Small intestine (tissue), 7 donors: ENCODE measurements around the gene ZCCHC13. TPM values are rescaled to one million over a fixed set of nuclear protein-coding genes. Genes with fewer than 3 reads are reported as not detected.
"Not testable (repeated sequence)": the region's sequence is repeated elsewhere in the genome, so short reads cannot be mapped to it uniquely, and the experiment has no call there.

ENCODE experiments used
- DNase-seq, 2 donors: peaks; one replicate each; pipeline versions ENCODE4 v3.0.0 to v3.0.0-alpha.2; 2013
- FAIRE-seq: peaks from 2 replicates; lab custom pipeline; 2012; peaks lifted over from hg19 to GRCh38; lab: Jason Lieb, UNC
- H3K27ac ChIP-seq, 3 donors: one replicate each; pipeline ENCODE4 v1.5.1; 2013; ENCODE audit warnings: low read length in 2 of 3, mild to moderate bottlenecking in 2 of 3, control low read depth in 1 of 3, inconsistent platforms in 1 of 3, low read depth in 1 of 3, moderate library complexity in 1 of 3
- H3K27me3 ChIP-seq, 3 donors: one replicate each; pipeline ENCODE4 v1.6.1; 2013; ENCODE audit warnings: low read length in 3 of 3, inconsistent platforms in 1 of 3; ENCODE audit not compliant: control insufficient read depth in 3 of 3, insufficient read depth in 3 of 3
- H3K36me3 ChIP-seq, 3 donors: one replicate each; pipeline ENCODE4 v1.6.1; 2013; ENCODE audit warnings: low read length in 3 of 3, inconsistent platforms in 1 of 3, low read depth in 1 of 3, mild to moderate bottlenecking in 1 of 3, moderate library complexity in 1 of 3; ENCODE audit not compliant: control insufficient read depth in 3 of 3, insufficient read depth in 2 of 3
- H3K4me1 ChIP-seq, 3 donors: one replicate each; pipeline ENCODE4 v1.6.1; 2013; ENCODE audit warnings: low read length in 2 of 3, inconsistent platforms in 1 of 3, low read depth in 1 of 3, mild to moderate bottlenecking in 1 of 3, moderate library complexity in 1 of 3; ENCODE audit not compliant: control insufficient read depth in 3 of 3, insufficient read depth in 2 of 3
- H3K4me3 ChIP-seq, 3 donors: one replicate each; pipeline ENCODE4 v1.5.1; 2013; ENCODE audit warnings: low read length in 3 of 3, control low read depth in 1 of 3, inconsistent platforms in 1 of 3, low read depth in 1 of 3, mild to moderate bottlenecking in 1 of 3, moderate library complexity in 1 of 3
- H3K9me3 ChIP-seq, 2 donors: one replicate each; pipeline ENCODE4 v1.6.1; 2013; ENCODE audit warnings: low read depth in 1 of 2, low read length in 1 of 2; ENCODE audit not compliant: control insufficient read depth in 2 of 2, insufficient read depth in 1 of 2
- WGBS, 3 donors: extraction: QIAGEN DNeasy Blood & Tissue Kit; methylation state at CpG; one replicate each; pipeline ENCODE4 v1.1.7; 2013; 5-methylcytosine and 5-hydroxymethylcytosine counted together
- polyA plus RNA-seq, 4 donors: library from polyadenylated mRNA; stranded (reverse) in 3 of 4; unstranded in 1 of 4; fragments of 200-250 nt in 3 of 4; fragments of 120-200 nt in 1 of 4; gene quantifications; one replicate each; pipeline versions ENCODE4 v1.2.1 to v1.2.3, GENCODE V29; 2013
- donor health status: healthy with polysubstance abuse.
- donor health status: control.
- donor health status: control.
- donor health status: Bipolar disorder and iron deficiency.
- donor health status: healthy.

Gene ZCCHC13
- polyA plus RNA-seq, 4 donors: not detected

DNA sequence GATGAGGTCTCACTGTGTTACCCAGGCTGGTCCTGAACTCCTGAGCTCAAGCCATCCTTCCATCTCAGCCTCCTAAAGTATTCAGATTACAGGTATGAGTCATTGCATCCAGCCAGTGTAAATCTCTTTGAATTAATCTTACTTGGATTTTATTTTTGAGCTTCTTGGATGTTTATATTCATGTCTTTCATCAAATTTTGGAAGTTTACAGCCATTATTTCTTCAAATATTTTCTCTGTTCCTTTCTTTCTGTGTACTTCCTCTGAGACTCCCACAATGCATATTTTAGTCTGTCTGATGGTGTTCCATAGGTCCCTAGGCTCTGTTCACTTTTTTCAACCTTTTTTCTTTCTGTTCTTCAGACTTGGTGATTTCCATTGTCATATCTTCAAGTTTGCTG lies 34.9 kb downstream of the ZCCHC13 start:
- FAIRE-seq: no peak
- H3K27me3 ChIP-seq: no peaks in the 10 kb centered on the region

DNA sequence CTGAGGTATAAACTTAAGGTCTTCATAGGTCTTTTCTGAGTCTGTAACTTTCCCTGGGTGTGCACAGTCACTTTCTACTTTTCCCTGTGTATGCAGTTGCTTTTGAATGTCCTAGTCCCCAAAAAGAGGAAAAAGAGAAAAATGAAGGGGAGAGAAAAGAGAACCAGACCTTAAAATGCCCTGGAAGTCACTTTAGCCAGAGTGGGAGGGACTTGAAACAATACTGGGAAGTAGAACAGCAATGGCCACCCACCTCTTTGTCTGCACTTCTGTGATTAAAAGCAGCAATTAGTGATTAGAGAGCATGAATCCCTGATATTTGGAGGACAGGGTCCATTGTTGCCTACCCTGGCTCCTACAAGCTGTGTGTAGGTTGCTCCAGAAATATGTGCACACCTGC lies 36.1 kb downstream of the ZCCHC13 start:
- H3K4me3 ChIP-seq: no peak overlapping the region
- H3K36me3 ChIP-seq: no peaks in the 10 kb centered on the region
- H3K27me3 ChIP-seq: no peaks in the 10 kb centered on the region
- no peak overlapping the region for H3K27ac ChIP-seq
- DNase-seq (no peak), FAIRE-seq (no peak)
- no peaks in the 10 kb centered on the region for H3K4me1 ChIP-seq
- H3K9me3 ChIP-seq: peaks cover 0 to 4% of the 10 kb centered on the region in 2 donors

More for the DNA sequence above, 34.9 kb downstream of the ZCCHC13 start:
- DNase-seq: no peak
- no peaks in the 10 kb centered on the region for H3K4me1 ChIP-seq
- H3K27ac ChIP-seq: no peak overlapping the region
- H3K9me3 ChIP-seq: peaks cover 0 to 4% of the 10 kb centered on the region in 2 donors
- H3K4me3 ChIP-seq: no peak overlapping the region
- no peaks in the 10 kb centered on the region for H3K36me3 ChIP-seq

DNA sequence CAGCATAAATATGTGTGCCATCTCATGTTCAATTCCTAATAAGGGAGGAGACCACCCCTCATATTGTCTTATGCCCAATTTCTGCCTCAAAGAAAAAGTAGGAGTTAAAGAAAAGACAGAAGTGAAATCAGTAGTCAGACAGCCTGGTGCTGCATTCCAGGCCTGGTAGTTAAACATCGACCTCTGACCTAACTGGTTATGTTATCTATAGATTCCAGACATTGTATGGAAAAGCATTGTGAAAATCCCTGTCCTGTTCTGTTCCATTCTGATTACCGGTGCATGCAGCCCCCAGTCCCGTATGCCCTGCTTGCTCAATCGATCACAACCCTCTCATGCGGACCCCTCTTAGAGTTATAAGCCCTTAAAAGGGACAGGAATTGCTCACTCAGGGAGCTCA lies 38.2 kb downstream of the ZCCHC13 start:
- peak in 1 of 2 donors; percentile 5 for DNase-seq
- H3K9me3 ChIP-seq, H3K36me3 ChIP-seq, H3K4me1 ChIP-seq, H3K4me3 ChIP-seq, H3K27ac ChIP-seq, FAIRE-seq, H3K27me3 ChIP-seq: not testable (repeated sequence)
- 60 to 79% (median 72%) methylated on average over 5 of the region's 5 CpGs for WGBS, 3 donors

DNA sequence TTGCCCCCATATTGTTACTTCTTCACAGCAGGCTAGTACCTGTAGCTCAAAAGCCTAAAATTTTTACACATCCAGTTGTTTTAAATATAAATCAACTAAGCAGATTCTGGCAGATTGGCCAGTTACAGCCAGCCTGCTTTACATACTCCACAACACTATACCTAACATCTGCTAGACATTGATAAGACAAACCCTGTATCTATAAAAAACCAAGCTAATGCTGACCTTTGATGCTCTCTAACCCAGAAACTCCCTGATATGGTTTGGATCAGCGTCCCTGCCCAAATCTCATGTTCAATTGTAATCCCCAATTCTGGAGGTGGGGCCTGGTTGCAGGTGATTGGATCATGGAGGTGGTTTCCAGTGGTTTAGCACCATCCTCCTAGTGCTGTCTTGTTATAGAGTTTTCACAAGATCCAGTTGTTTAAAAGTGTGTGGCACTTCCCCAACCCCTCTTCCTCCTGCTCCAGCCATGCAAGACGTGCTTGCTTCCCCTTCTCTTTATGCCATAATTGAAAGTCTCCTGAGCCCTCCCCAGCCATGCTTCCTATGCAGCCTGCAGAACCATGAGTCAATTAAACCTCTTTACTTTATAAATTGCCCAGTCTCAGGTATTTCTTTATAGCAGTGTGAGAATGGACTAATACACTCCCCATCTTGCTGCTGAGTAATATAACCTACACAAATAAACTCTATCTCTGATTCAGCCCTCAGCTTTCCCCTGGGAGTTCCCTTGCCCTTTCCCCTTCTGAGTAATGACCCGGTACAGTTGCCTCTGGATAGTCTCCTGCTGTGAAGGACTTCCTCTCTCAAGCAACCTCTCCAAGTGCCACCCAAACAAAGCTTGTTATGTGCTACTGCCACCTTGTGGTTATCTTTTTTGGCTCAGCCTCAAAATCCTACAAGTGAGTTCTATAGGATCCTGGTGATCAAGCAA lies 39.6 kb downstream of the ZCCHC13 start:
- DNase-seq (peak; percentile 66 to 91), FAIRE-seq (peak; percentile 71)
- 26 to 38% (median 36%) methylated on average over 3 of the region's 3 CpGs for WGBS, 3 donors
- no peaks in the 10 kb centered on the region for H3K36me3 ChIP-seq
- peak overlapping the region in 1 of 3 donors; percentile 58 for H3K27ac ChIP-seq
- no peaks in the 10 kb centered on the region for H3K4me1 ChIP-seq
- no peak overlapping the region for H3K4me3 ChIP-seq
- H3K9me3 ChIP-seq: peaks cover 0 to 4% of the 10 kb centered on the region in 2 donors
- no peaks in the 10 kb centered on the region for H3K27me3 ChIP-seq

DNA sequence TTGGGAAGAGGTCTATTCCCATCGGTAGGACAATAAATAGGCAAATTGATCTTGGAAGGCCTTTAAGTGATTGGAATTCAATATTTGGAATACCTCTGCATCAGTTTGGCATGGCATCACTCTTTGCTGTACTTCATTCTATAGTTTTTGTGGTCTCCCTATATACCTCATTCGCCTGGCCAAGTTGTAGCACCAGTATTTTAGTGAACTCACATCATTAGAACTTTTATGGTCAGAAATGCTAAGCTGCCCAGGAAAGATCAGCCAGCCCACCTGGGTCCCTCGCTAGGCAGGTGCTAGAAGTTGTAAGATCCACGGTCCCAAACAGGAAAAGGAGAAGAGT lies 40.3 kb downstream of the ZCCHC13 start:
- FAIRE-seq (no peak), DNase-seq (no peak)
- Histone ChIP-seq H3K27ac (no peak overlapping the region), H3K9me3 (peaks cover 0 to 4% of the 10 kb centered on the region in 2 donors), H3K36me3 (no peaks in the 10 kb centered on the region), H3K4me1 (no peaks in the 10 kb centered on the region), H3K27me3 (no peaks in the 10 kb centered on the region), H3K4me3 (no peak overlapping the region)
- 67 to 71% (median 70%) methylated on average over 4 of the region's 4 CpGs for WGBS, 3 donors

DNA sequence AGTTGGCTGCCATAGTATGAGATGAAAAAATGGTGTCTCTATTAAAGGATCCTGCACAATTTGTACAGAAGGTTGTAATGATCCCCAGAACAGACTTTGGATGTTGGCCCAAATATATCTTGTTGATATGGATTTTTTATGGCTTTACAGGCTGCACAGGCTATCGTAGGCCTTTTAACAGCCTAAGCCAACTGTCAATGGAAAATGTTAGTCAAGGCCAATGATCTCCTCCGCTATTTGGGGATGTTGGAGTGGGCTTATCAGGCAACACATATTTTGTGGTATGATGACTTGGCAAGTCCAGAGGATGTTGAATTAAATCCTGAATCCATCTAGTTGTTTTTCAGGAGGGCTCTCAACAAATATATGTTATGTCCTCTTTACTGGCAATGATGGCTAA lies 42.1 kb downstream of the ZCCHC13 start:
- H3K36me3 ChIP-seq: no peaks in the 10 kb centered on the region
- H3K27ac ChIP-seq: no peak overlapping the region
- no peaks in the 10 kb centered on the region for H3K4me1 ChIP-seq
- no peak overlapping the region for H3K4me3 ChIP-seq
- FAIRE-seq (no peak), DNase-seq (peak in 1 of 2 donors; percentile 43)
- 8 to 44% (median 28%) methylated on average over 2 of the region's 2 CpGs for WGBS, 3 donors
- H3K9me3 ChIP-seq: peaks cover 0 to 4% of the 10 kb centered on the region in 2 donors
- no peaks in the 10 kb centered on the region for H3K27me3 ChIP-seq

DNA sequence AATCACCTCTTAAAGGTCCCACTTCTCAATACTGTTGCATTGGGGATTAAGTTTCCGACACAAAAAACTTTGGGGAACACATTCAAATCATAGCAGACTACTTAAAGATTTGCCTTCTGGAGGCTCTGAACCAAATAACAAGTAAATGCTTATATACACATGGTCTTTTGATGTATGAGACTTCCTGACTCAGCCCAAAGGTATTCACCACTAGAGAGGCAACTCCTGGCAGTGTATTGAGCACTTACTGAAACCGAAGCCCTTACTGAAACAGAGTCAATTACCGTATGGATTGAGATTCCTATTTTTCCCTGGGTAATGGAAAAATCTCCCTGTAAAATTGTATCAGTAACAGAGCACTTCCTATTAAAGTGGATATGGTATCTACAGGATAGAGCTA lies 45.4 kb downstream of the ZCCHC13 start:
- Histone ChIP-seq H3K36me3 (no peaks in the 10 kb centered on the region), H3K9me3 (no peaks in the 10 kb centered on the region), H3K4me3 (no peak overlapping the region), H3K4me1 (no peaks in the 10 kb centered on the region), H3K27me3 (no peaks in the 10 kb centered on the region), H3K27ac (no peak overlapping the region)
- DNase-seq (no peak), FAIRE-seq (no peak)
- WGBS, 3 donors: 60 to 62% (median 60%) methylated on average over 3 of the region's 3 CpGs

DNA sequence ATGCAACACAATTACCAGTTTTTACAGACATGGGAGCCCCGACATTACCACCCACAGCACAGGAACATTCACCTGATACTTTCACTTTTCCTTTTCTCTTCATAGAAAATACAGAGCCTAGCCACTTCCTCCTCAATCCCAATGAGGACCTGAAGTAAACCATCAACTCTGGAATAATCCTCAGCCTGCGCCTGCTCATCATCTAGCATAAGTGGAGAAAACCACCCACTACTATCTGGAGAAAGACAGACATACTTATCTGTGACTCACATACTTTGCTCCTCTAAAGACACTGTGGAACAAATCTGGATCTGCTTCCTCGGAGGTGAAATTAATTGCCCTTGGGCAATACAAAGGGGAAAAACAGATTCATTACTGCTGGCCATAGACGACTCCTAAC lies 47.8 kb downstream of the ZCCHC13 start:
- H3K27ac ChIP-seq: no peak overlapping the region
- no peaks in the 10 kb centered on the region for H3K9me3 ChIP-seq
- no peaks in the 10 kb centered on the region for H3K4me1 ChIP-seq
- H3K27me3 ChIP-seq: no peaks in the 10 kb centered on the region
- DNase-seq (peak in 1 of 2 donors; percentile 36), FAIRE-seq (no peak)
- no peak overlapping the region for H3K4me3 ChIP-seq
- 27 to 41% (median 35%) methylated on average over 4 of the region's 4 CpGs for WGBS, 3 donors
- H3K36me3 ChIP-seq: no peaks in the 10 kb centered on the region
